ENCODE data around the gene TBXAS1. TPM values are rescaled to one million over a fixed set of nuclear protein-coding genes. Genes with fewer than 3 reads are reported as not detected.
A peak's percentile ranks its signal among the peaks of the same experiment; 100 is the strongest.

TBXAS1 gene
- total RNA-seq, 5 donors from 2014 or later (not counting 1 experiment from before 2014, with no cell fraction given), result 5.2 to 14.2 (median 7.3) TPM

- Mint-ChIP-seq H3K9me3 (no peaks in the 10 kb centered on the region), H3K27ac (peak overlapping the region in 1 of 2 donors; percentile 11), H3K4me3 (no peak overlapping the region), H3K36me3 (peaks cover 37% of the 10 kb centered on the region), H3K4me1 (peaks cover 0 to 2% (median 0%) of the 10 kb centered on the region in 3 donors), H3K27me3 (no peaks in the 10 kb centered on the region)
- WGBS (ENCODE audit: insufficient coverage), result 98% methylated on average over 8 of the region's 8 CpGs
- ChIA-PET CTCF (no interaction called here), POLR2A (no interaction called here)
- Histone ChIP-seq H3K4me3 (ENCODE audit: control insufficient read depth in 1 of 2, extremely low read depth in 1 of 2, low read length in 1 of 2) (no peak overlapping the region), H3K36me3 (ENCODE audit: control insufficient read depth in 2 of 2, extremely low read depth in 1 of 2, insufficient read depth in 1 of 2, low read length in 1 of 2) (peaks cover 18 to 37% of the 10 kb centered on the region in 2 donors), H3K27ac (ENCODE audit: low read length) (no peak overlapping the region), H3K4me1 (ENCODE audit: control insufficient read depth in 1 of 2, extremely low read depth in 1 of 2, insufficient read depth in 2 of 2, low read length in 2 of 2) (no peaks in the 10 kb centered on the region), H3K9me3 (no peaks in the 10 kb centered on the region), H3K27me3 (replicated peaks in 1 of 2; ENCODE audit: control insufficient read depth in 2 of 2, extremely low read depth in 1 of 2, insufficient read depth in 2 of 2, low read length in 1 of 2) (no peaks in the 10 kb centered on the region)
- DNase-seq (no peak), ATAC-seq (replicated peaks in 1 of 4) (no peak)
These were observed 192.5 kb downstream of the TBXAS1 start for GRCh38 chr7:140021603-140022002.

GRCh38 chr7:140022582-140023211 is 193.6 kb downstream of the TBXAS1 start:
- POLR2A ChIA-PET, result no interaction called here
- H3K9me3 ChIP-seq, result no peaks in the 10 kb centered on the region
- DNase-seq (no peak), ATAC-seq (replicated peaks in 1 of 4) (no peak)
- H3K4me3 ChIP-seq (ENCODE audit: control insufficient read depth in 1 of 2, extremely low read depth in 1 of 2, low read length in 1 of 2), result no peak overlapping the region
- 100% methylated on average over 2 of the region's 7 CpGs for WGBS (ENCODE audit: insufficient coverage)
- CTCF ChIA-PET, result no interaction called here
- Mint-ChIP-seq H3K4me1 (peaks cover 0 to 2% (median 0%) of the 10 kb centered on the region in 3 donors), H3K4me3 (no peak overlapping the region), H3K27me3 (no peaks in the 10 kb centered on the region), H3K36me3 (peaks cover 42% of the 10 kb centered on the region), H3K9me3 (no peaks in the 10 kb centered on the region), H3K27ac (no peak overlapping the region)
- peaks cover 23 to 48% of the 10 kb centered on the region in 2 donors for H3K36me3 ChIP-seq (ENCODE audit: control insufficient read depth in 2 of 2, extremely low read depth in 1 of 2, insufficient read depth in 1 of 2, low read length in 1 of 2)
- no peak overlapping the region for H3K27ac ChIP-seq (ENCODE audit: low read length)
- no peaks in the 10 kb centered on the region for H3K27me3 ChIP-seq (replicated peaks in 1 of 2; ENCODE audit: control insufficient read depth in 2 of 2, extremely low read depth in 1 of 2, insufficient read depth in 2 of 2, low read length in 1 of 2)
- no peaks in the 10 kb centered on the region for H3K4me1 ChIP-seq (ENCODE audit: control insufficient read depth in 1 of 2, extremely low read depth in 1 of 2, insufficient read depth in 2 of 2, low read length in 2 of 2)

GRCh38 chr7:140023728-140024127 is 194.7 kb downstream of the TBXAS1 start:
- Mint-ChIP-seq H3K4me3 (no peak overlapping the region), H3K4me1 (peaks cover 0 to 2% (median 0%) of the 10 kb centered on the region in 3 donors), H3K9me3 (no peaks in the 10 kb centered on the region), H3K27me3 (no peaks in the 10 kb centered on the region), H3K36me3 (peaks cover 49% of the 10 kb centered on the region), H3K27ac (no peak overlapping the region)
- Histone ChIP-seq H3K4me1 (ENCODE audit: control insufficient read depth in 1 of 2, extremely low read depth in 1 of 2, insufficient read depth in 2 of 2, low read length in 2 of 2) (no peaks in the 10 kb centered on the region), H3K27me3 (replicated peaks in 1 of 2; ENCODE audit: control insufficient read depth in 2 of 2, extremely low read depth in 1 of 2, insufficient read depth in 2 of 2, low read length in 1 of 2) (no peaks in the 10 kb centered on the region), H3K4me3 (ENCODE audit: control insufficient read depth in 1 of 2, extremely low read depth in 1 of 2, low read length in 1 of 2) (no peak overlapping the region), H3K9me3 (no peaks in the 10 kb centered on the region), H3K36me3 (ENCODE audit: control insufficient read depth in 2 of 2, extremely low read depth in 1 of 2, insufficient read depth in 1 of 2, low read length in 1 of 2) (peaks cover 23 to 58% of the 10 kb centered on the region in 2 donors), H3K27ac (ENCODE audit: low read length) (no peak overlapping the region)
- no peak for ATAC-seq (replicated peaks in 1 of 4)
- ChIA-PET CTCF (no interaction called here), POLR2A (no interaction called here)
- WGBS (ENCODE audit: insufficient coverage), result 100% methylated on average over 2 of the region's 6 CpGs
- DNase-seq, result no peak

- ChIA-PET CTCF (no interaction called here), POLR2A (no interaction called here)
- H3K4me3 Mint-ChIP-seq, result no peak overlapping the region
- H3K27ac Mint-ChIP-seq, result peak overlapping the region in 1 of 2 donors; percentile 23
- no peaks in the 10 kb centered on the region for H3K4me1 ChIP-seq (ENCODE audit: control insufficient read depth in 1 of 2, extremely low read depth in 1 of 2, insufficient read depth in 2 of 2, low read length in 2 of 2)
- no peaks in the 10 kb centered on the region for H3K9me3 ChIP-seq
- ATAC-seq (replicated peaks in 1 of 4), result no peak
- no peak overlapping the region for H3K4me3 ChIP-seq (ENCODE audit: control insufficient read depth in 1 of 2, extremely low read depth in 1 of 2, low read length in 1 of 2)
- H3K36me3 ChIP-seq (ENCODE audit: control insufficient read depth in 2 of 2, extremely low read depth in 1 of 2, insufficient read depth in 1 of 2, low read length in 1 of 2), result peaks cover 23 to 62% of the 10 kb centered on the region in 2 donors
- H3K27ac ChIP-seq (ENCODE audit: low read length), result no peak overlapping the region
- no peaks in the 10 kb centered on the region for H3K27me3 Mint-ChIP-seq
- no peaks in the 10 kb centered on the region for H3K9me3 Mint-ChIP-seq
- WGBS (ENCODE audit: insufficient coverage), result 96% methylated on average over 12 of the region's 18 CpGs
- peaks cover 0 to 5% (median 4%) of the 10 kb centered on the region in 3 donors for H3K4me1 Mint-ChIP-seq
- DNase-seq, result no peak
- peaks cover 52% of the 10 kb centered on the region for H3K36me3 Mint-ChIP-seq
- H3K27me3 ChIP-seq (replicated peaks in 1 of 2; ENCODE audit: control insufficient read depth in 2 of 2, extremely low read depth in 1 of 2, insufficient read depth in 2 of 2, low read length in 1 of 2), result no peaks in the 10 kb centered on the region
These were observed 195.5 kb downstream of the TBXAS1 start for GRCh38 chr7:140024585-140024984.

GRCh38 chr7:140025241-140025640 is 196.2 kb downstream of the TBXAS1 start:
- Mint-ChIP-seq H3K4me3 (no peak overlapping the region), H3K4me1 (peaks cover 0 to 9% (median 7%) of the 10 kb centered on the region in 3 donors), H3K27me3 (no peaks in the 10 kb centered on the region), H3K9me3 (no peaks in the 10 kb centered on the region), H3K27ac (peak overlapping the region in 1 of 2 donors; percentile 55), H3K36me3 (peaks cover 57% of the 10 kb centered on the region)
- no peaks in the 10 kb centered on the region for H3K4me1 ChIP-seq (ENCODE audit: control insufficient read depth in 1 of 2, extremely low read depth in 1 of 2, insufficient read depth in 2 of 2, low read length in 2 of 2)
- H3K27ac ChIP-seq (ENCODE audit: low read length), result no peak overlapping the region
- CTCF ChIA-PET, result no interaction called here
- ATAC-seq (replicated peaks in 1 of 4), result no peak
- H3K9me3 ChIP-seq, result no peaks in the 10 kb centered on the region
- POLR2A ChIA-PET, result no interaction called here
- 86% methylated on average over 1 of the region's 4 CpGs for WGBS (ENCODE audit: insufficient coverage)
- no peak for DNase-seq
- H3K4me3 ChIP-seq (ENCODE audit: control insufficient read depth in 1 of 2, extremely low read depth in 1 of 2, low read length in 1 of 2), result no peak overlapping the region
- no peaks in the 10 kb centered on the region for H3K27me3 ChIP-seq (replicated peaks in 1 of 2; ENCODE audit: control insufficient read depth in 2 of 2, extremely low read depth in 1 of 2, insufficient read depth in 2 of 2, low read length in 1 of 2)
- peaks cover 23 to 62% of the 10 kb centered on the region in 2 donors for H3K36me3 ChIP-seq (ENCODE audit: control insufficient read depth in 2 of 2, extremely low read depth in 1 of 2, insufficient read depth in 1 of 2, low read length in 1 of 2)

GRCh38 chr7:140025814-140026433 is 196.9 kb downstream of the TBXAS1 start:
- Mint-ChIP-seq H3K9me3 (no peaks in the 10 kb centered on the region), H3K27me3 (no peaks in the 10 kb centered on the region), H3K27ac (no peak overlapping the region), H3K4me1 (peaks cover 0 to 9% (median 7%) of the 10 kb centered on the region in 3 donors), H3K4me3 (no peak overlapping the region), H3K36me3 (peaks cover 62% of the 10 kb centered on the region)
- Histone ChIP-seq H3K27ac (ENCODE audit: low read length) (no peak overlapping the region), H3K9me3 (no peaks in the 10 kb centered on the region), H3K27me3 (replicated peaks in 1 of 2; ENCODE audit: control insufficient read depth in 2 of 2, extremely low read depth in 1 of 2, insufficient read depth in 2 of 2, low read length in 1 of 2) (no peaks in the 10 kb centered on the region), H3K36me3 (ENCODE audit: control insufficient read depth in 2 of 2, extremely low read depth in 1 of 2, insufficient read depth in 1 of 2, low read length in 1 of 2) (peaks cover 23 to 64% of the 10 kb centered on the region in 2 donors), H3K4me3 (ENCODE audit: control insufficient read depth in 1 of 2, extremely low read depth in 1 of 2, low read length in 1 of 2) (no peak overlapping the region), H3K4me1 (ENCODE audit: control insufficient read depth in 1 of 2, extremely low read depth in 1 of 2, insufficient read depth in 2 of 2, low read length in 2 of 2) (no peaks in the 10 kb centered on the region)
- ChIA-PET POLR2A (no interaction called here), CTCF (no interaction called here)
- WGBS (ENCODE audit: insufficient coverage), result 95% methylated on average over 9 of the region's 12 CpGs
- no peak for ATAC-seq (replicated peaks in 1 of 4)
- DNase-seq, result no peak

All from T-cell (primary cell).